A549 treated with Hydrocortisone at 1 μM for 4 hours (cell line): Measurements from ENCODE around the gene DUXB. TPM values are rescaled to one million over a fixed set of nuclear protein-coding genes. Genes with fewer than 3 reads are reported as not detected.

Experiments
- total RNA-seq: library from RNA; stranded (reverse); fragments of 200-300 nt; extraction: Qiagen RNA extraction; gene quantifications from 5 replicates; pipeline ENCODE4 v1.2.3, GENCODE V29; 2022

Gene DUXB, protein sequence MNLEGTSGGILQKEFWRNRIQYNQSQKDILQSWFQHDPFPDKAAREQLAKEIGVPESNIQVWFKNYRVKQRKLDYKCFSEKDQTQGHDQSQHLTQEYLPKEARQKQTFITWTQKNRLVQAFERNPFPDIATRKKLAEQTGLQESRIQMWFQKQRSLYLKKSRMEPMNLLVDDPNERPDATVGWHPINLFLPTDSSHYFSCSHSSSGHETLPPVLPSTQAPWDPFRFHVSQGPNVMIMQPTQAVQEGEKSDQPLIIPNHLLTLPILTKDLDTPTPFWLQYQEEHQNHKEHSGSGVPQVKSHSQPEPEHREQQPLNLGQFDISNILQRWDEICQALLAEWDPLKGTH
- not detected in 5 replicates for total RNA-seq

DNA sequence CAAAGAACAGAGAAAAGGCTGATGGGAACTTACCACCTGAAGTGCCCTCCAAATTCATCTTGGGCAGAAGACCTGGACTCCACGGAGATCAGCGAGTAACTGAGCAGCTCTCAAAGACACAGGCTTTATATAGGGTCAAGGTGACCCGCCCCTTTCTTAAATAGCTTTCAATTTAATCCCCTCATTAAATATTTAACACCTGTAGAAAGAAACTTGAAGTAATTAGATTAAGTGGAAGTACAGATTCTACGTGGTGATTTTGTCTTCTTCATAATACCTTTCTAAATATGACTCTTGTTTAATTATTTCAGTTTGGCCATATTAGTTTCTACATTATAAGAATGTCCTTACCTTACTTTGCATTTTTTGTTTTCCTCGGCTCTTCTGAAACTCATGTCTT lies at the start of gene DUXB:
Gene DUXB, minus strand, starts transcription at position 101 of the 400 bp plus-strand sequence. Its CDS starts 43 bp downstream, at position 58.

DNA sequence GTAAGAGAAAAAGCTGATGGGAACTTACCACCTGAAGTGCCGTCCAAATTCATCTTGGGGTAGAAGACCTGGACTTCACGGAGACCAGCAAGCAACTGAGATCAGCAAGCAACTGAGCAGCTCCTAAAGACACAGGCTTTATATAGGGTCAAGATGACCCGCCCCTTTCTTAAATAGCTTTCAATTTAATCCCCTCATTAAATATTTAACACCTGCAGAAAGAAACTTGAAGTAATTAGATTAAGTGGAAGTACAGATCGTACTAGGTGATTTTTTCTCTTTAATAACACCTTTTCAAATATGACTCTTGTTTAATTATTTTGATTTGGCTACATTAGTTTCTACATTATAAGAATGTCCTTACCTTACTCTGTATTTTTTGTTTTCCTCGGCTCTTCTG lies 25.1 kb upstream of the DUXB start, which contains the start of gene CPHXL:
Gene CPHXL, minus strand, starts transcription at position 101 of the 400 bp plus-strand sequence. Its CDS starts 48 bp downstream, at position 53.

DNA sequence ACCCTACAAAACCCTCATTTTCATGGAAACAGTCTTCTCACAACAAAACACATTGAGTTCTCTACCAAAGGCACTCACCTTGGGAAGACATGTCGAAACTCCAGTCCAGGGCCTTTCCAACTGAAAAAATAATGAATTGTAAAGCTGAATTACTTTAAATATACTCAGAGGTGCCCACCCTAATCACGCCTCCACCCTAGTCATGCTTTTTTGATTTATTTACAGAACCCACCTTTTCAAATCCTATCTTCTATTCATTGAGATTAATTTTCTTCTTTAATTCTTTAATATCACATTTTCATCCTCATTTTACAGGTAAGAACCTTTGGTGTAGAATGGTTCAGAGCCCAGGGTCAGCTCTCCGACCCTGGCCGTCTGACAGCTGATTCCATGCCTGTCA lies 24.4 kb downstream of the DUXB start, which contains the start of gene CPHXL2:
Gene CPHXL2, minus strand, starts transcription at position 101 of the 400 bp plus-strand sequence. Its CDS starts 10 bp downstream, at position 91.

DNA sequence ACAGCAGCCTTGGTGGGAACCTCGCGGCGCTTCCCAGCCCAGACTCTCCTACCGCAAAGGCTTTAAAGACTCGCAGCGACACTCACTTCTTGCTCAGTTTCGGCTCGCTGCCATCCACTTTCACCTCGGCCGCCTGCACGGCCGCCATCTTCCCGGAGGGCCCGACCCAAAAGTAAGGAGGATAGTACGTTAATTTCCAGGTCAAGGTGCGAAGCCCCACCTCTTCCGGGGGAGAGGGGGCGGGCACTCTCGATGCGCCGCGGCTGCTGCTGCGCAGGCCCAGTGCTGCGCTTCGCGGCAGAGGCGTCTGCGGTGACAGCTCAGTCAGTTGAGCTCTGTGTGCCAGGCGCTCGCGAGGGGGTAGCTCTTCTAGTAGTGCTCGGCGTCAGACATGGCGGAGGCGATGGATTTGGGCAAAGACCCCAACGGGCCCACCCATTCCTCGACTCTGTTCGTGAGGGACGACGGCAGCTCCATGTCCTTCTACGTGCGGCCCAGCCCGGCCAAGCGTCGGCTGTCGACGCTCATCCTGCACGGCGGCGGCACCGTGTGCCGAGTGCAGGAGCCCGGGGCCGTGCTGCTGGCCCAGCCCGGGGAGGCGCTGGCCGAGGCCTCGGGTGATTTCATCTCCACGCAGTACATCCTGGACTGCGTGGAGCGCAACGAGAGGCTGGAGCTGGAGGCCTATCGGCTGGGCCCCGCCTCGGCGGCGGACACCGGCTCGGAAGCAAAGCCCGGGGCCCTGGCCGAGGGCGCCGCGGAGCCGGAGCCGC lies 53.6 kb downstream of the DUXB start, which contains the start of the genes KARS1 and TERF2IP:
Gene KARS1, minus strand, starts transcription at position 174 of the 773 bp plus-strand sequence. Its CDS starts 26 bp downstream, at position 148.
Gene TERF2IP, plus strand, starts transcription at position 282 of the 773 bp plus-strand sequence. Its CDS starts 110 bp downstream, at position 392.

Other genes starting within 250 kb of the DUXB start
- 14.0 to 16.6 TPM (median 14.8 TPM) in 5 replicates for gene TMEM170A, start 236.8 kb downstream of the DUXB start, total RNA-seq
- 0.10 to 0.27 TPM (median 0.16 TPM) in 5 replicates for gene CHST6, start 206.0 kb downstream of the DUXB start, total RNA-seq
- gene CHST5, start 165.4 kb downstream of the DUXB start, total RNA-seq, result 0.16 to 0.35 TPM (median 0.29 TPM) in 3 of 5 replicates, not detected in the others
- gene TMEM231, start 145.2 kb downstream of the DUXB start, total RNA-seq, result 7.4 to 9.9 TPM (median 9.1 TPM) in 5 replicates
- 80.7 to 90.0 TPM (median 88.0 TPM) in 5 replicates for gene GABARAPL2, start 135.1 kb downstream of the DUXB start, total RNA-seq
- 32.9 to 41.5 TPM (median 37.0 TPM) in 5 replicates for gene ADAT1, start 78.2 kb downstream of the DUXB start, total RNA-seq
- 159 to 177 TPM (median 171 TPM) in 5 replicates for gene KARS1, start 53.8 kb downstream of the DUXB start, total RNA-seq
- gene TERF2IP, start 53.7 kb downstream of the DUXB start, total RNA-seq, result 42.2 to 45.1 TPM (median 43.8 TPM) in 5 replicates
- not detected in 5 replicates for gene CPHXL2, start 24.5 kb downstream of the DUXB start, total RNA-seq
- gene CPHXL, start 25.0 kb upstream of the DUXB start, total RNA-seq, result not detected in 5 replicates